Endothelial cell of umbilical vein (primary cell): Measurements from ENCODE around the gene INSC. TPM values are rescaled to one million over a fixed set of nuclear protein-coding genes. Genes with fewer than 3 reads are reported as not detected.

ENCODE experiments used
- BruUV-seq: library from RNA; stranded (reverse); fragments of 400-500 nt; replicated peaks from 2 replicates; lab custom pipeline; 2021; lab: Mats Ljungman, UMichigan
- CTCF ChIA-PET: fragments of 300-600, 350-600 bp; sonication (Branson Sonifier 250); formaldehyde crosslinking; loops from one replicate; lab custom pipeline; 2021; ENCODE audit warnings: antibody characterized with exemption, inconsistent platforms; lab: Charles Lee
- POLR2A ChIA-PET: fragments of 300-600, 350-600 bp; sonication (Branson Sonifier 250); formaldehyde crosslinking; loops from one replicate; lab custom pipeline; 2021; ENCODE audit warnings: antibody characterized with exemption, inconsistent platforms; lab: Charles Lee
- DNase-seq: peaks from one replicate; pipeline ENCODE4 v3.0.0-alpha.2; 2011; ENCODE audit warnings: low read depth, low spot score
- FAIRE-seq: peaks from 2 replicates; lab custom pipeline; 2011; peaks lifted over from hg19 to GRCh38; lab: Jason Lieb, UNC
- H2AFZ ChIP-seq: 2 replicates; pipeline ENCODE4 v1.6.0; 2012; ENCODE audit warnings: low read depth, low read length, control low read depth, inconsistent platforms
- H3K27ac ChIP-seq: 2 replicates; pipeline ENCODE4 v1.5.1; 2011; ENCODE audit warnings: low read depth, mild to moderate bottlenecking, control low read depth, low read length, moderate library complexity; ENCODE audit not compliant: insufficient read depth
- H3K27me3 ChIP-seq, 2 experiments: 2 replicates each; pipeline versions ENCODE4 v1.6.0 to v1.6.1; 2011; ENCODE audit warnings: low read length in 2 of 2, mixed read lengths in 1 of 2; ENCODE audit not compliant: control insufficient read depth in 2 of 2, insufficient read depth in 2 of 2
- H3K36me3 ChIP-seq, 2 experiments: 2 replicates in 1 of 2; 3 replicates in 1 of 2; pipeline ENCODE4 v1.5.1; 2011; ENCODE audit warnings: low read length in 2 of 2, mild to moderate bottlenecking in 1 of 2, moderate library complexity in 1 of 2; ENCODE audit not compliant: control insufficient read depth in 2 of 2, insufficient read depth in 2 of 2; ENCODE audit errors: extremely low read depth in 1 of 2
- H3K4me1 ChIP-seq: 3 replicates; pipeline ENCODE4 v1.5.1; 2011; ENCODE audit warnings: mild to moderate bottlenecking, low read length; ENCODE audit not compliant: control insufficient read depth, insufficient read depth; ENCODE audit errors: extremely low read depth
- H3K4me2 ChIP-seq: 2 replicates; pipeline ENCODE4 v1.6.1; 2011; ENCODE audit warnings: low read length, control low read depth, mixed read lengths; ENCODE audit not compliant: insufficient read depth
- H3K4me3 ChIP-seq, 3 experiments: fragments of 200-600 bp in 1 of 3; sonication (generic), shearing (Covaris generic) in 1 of 3; replicated peaks in 1 of 3; 2 replicates each; pipeline ENCODE4 v1.5.1; 2011 to 2016; ENCODE audit warnings: control low read depth in 3 of 3, low read length in 3 of 3, mild to moderate bottlenecking in 2 of 3, inconsistent platforms in 1 of 3, low read depth in 1 of 3, moderate library complexity in 1 of 3; ENCODE audit not compliant: insufficient read depth in 1 of 3
- H3K79me2 ChIP-seq: 2 replicates; pipeline ENCODE4 v1.6.0; 2012; ENCODE audit warnings: low read length, inconsistent platforms; ENCODE audit not compliant: control insufficient read depth, insufficient read depth
- H3K9ac ChIP-seq: replicated peaks from 2 replicates; pipeline ENCODE3; 2011; ENCODE audit warnings: low read length, control low read depth; ENCODE audit not compliant: insufficient read depth; ENCODE audit errors: extremely low read depth
- H3K9me1 ChIP-seq: replicated peaks from 3 replicates; pipeline ENCODE4 v1.6.0; 2011; ENCODE audit warnings: mild to moderate bottlenecking, low read length; ENCODE audit not compliant: control insufficient read depth, insufficient read depth; ENCODE audit errors: extremely low read depth
- H3K9me3 ChIP-seq: replicated peaks from 2 replicates; pipeline ENCODE4 v1.5.1; 2012; ENCODE audit warnings: low read length, inconsistent platforms; ENCODE audit not compliant: control insufficient read depth, insufficient read depth
- H4K20me1 ChIP-seq: replicated peaks from 2 replicates; pipeline ENCODE3; 2011; ENCODE audit warnings: mild to moderate bottlenecking, low read length; ENCODE audit not compliant: control insufficient read depth, insufficient read depth; ENCODE audit errors: extremely low read depth
- EZH2 ChIP-seq: IDR thresholded peaks from 2 replicates; pipeline ENCODE4 v1.6.1; 2012; ENCODE audit warnings: borderline replicate concordance, low read depth, mild to moderate bottlenecking, moderate library complexity, low read length, inconsistent platforms; ENCODE audit not compliant: severe bottlenecking
- FOS ChIP-seq: IDR thresholded peaks from 2 replicates; pipeline ENCODE4 v1.6.1; 2011; ENCODE audit warnings: mild to moderate bottlenecking, low read length, moderate library complexity, borderline replicate concordance; ENCODE audit not compliant: insufficient read depth
- GATA2 ChIP-seq: IDR thresholded peaks from 2 replicates; pipeline ENCODE4 v1.7.0; 2011; ENCODE audit warnings: low read depth, mild to moderate bottlenecking, moderate library complexity, mixed read lengths, low read length; ENCODE audit not compliant: insufficient read length, insufficient read depth
- JUN ChIP-seq: IDR thresholded peaks from 2 replicates; pipeline ENCODE4 v1.6.1; 2011; ENCODE audit warnings: borderline replicate concordance, low read depth; ENCODE audit not compliant: insufficient read length, insufficient read depth
- MYC ChIP-seq: IDR thresholded peaks from one replicate; pipeline ENCODE4 v1.6.1; 2011; ENCODE audit warnings: mild to moderate bottlenecking, low read depth, low read length
- POLR2A ChIP-seq: IDR thresholded peaks from 2 replicates; pipeline ENCODE4 v1.6.1; 2012; ENCODE audit warnings: low read depth, mild to moderate bottlenecking, control low read depth, low read length
- POLR2AphosphoS5 ChIP-seq: IDR thresholded peaks from 2 replicates; pipeline ENCODE4 v1.6.1; 2012; ENCODE audit warnings: low read depth, mild to moderate bottlenecking, control low read depth, low read length, moderate library complexity; ENCODE audit not compliant: insufficient read depth
- dilution Hi-C: fragments of 300-500 bp; cut with MboI; formaldehyde crosslinking; loops from one replicate; pipeline ENCODE4 v1.15.0; 2019; ENCODE audit warnings: low sequenced_read_pairs; ENCODE audit not compliant: extremely low pct_ligation_motif_present
- intact Hi-C: fragments of 100-400 bp; cut with micrococcal nuclease; formaldehyde crosslinking; loops from one replicate; pipeline ENCODE4 v1.10.0; 2022
- polyA plus RNA-seq, 4 experiments: library from polyadenylated mRNA; depleted of rRNA in 3 of 4; stranded (reverse) in 3 of 4; unstranded in 1 of 4; fragments of >200 nt; gene quantifications; 2 replicates each; pipeline versions ENCODE4 v1.2.1 to v1.2.3, GENCODE V29; 2011 to 2012; ENCODE audit warnings: missing spikeins in 1 of 4
- total RNA-seq: library from RNA; stranded (reverse); gene quantifications from 2 replicates; pipeline ENCODE4 v1.2.3, GENCODE V29; 2021
- TF ChIP-seq, protein P1 (sequence below), 2 donors: IDR thresholded peaks; 1 replicate in 1 of 2; 2 replicates in 1 of 2; pipeline ENCODE4 v1.5.1; 2011; ENCODE audit warnings: low read length in 2 of 2, mild to moderate bottlenecking in 2 of 2, moderate library complexity in 2 of 2, control low read depth in 1 of 2, inconsistent platforms in 1 of 2, low read depth in 1 of 2; ENCODE audit not compliant: insufficient read depth in 1 of 2; ENCODE audit errors: extremely low read depth in 1 of 2
- TF ChIP-seq, protein P2 (sequence below): IDR thresholded peaks from 2 replicates; pipeline ENCODE4 v1.6.1; 2011; ENCODE audit not compliant: insufficient read depth, insufficient read length

The INSC gene
- total and polyA plus RNA-seq, 2 donors (not counting 3 experiments of a cell fraction or from before 2014, with no cell fraction given), result not detected

DNA sequence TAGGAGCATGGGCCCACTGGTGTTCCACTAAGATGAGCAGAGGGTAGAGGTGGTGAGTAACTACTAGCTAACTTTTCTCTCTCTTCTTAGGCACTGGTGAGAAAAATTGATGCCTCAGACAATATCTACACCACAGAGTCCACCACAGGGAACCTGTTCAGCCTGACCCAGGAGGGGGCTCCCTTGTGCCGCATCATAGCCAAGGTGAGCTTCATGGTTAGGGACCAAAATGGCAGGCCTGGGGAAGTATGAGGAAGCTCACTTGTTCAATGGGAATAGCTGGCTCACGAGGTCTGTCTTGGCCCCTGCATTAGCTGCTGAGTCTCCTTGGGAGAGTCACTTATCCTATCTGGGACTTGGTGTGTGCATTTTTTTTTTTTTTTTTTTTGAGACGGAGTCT is 75.9 kb downstream of the INSC start:
- intact Hi-C loops, result no loop called here
- Histone ChIP-seq H4K20me1 (no peaks in the 10 kb centered on the region), H3K4me3 (no peak overlapping the region), H2AFZ (no peak overlapping the region), H3K9me3 (no peaks in the 10 kb centered on the region), H3K9ac (no peak overlapping the region), H3K79me2 (no peaks in the 10 kb centered on the region), H3K27ac (no peak overlapping the region), H3K4me2 (no peak overlapping the region), H3K27me3 (no peaks in the 10 kb centered on the region), H3K4me1 (no peaks in the 10 kb centered on the region), H3K36me3 (no peaks in the 10 kb centered on the region), H3K9me1 (no peaks in the 10 kb centered on the region)
- POLR2A ChIA-PET, result no interaction called here
- no peak for DNase-seq
- BruUV-seq, result no TSS peak
- dilution Hi-C loops, result no loop called here
- no peak for TF ChIP-seq POLR2A
- TF ChIP-seq FOS, result no peak
- TF ChIP-seq MYC, result no peak
- TF ChIP-seq EZH2, result no peak
- TF ChIP-seq POLR2AphosphoS5, result no peak
- TF ChIP-seq, protein P1, sequence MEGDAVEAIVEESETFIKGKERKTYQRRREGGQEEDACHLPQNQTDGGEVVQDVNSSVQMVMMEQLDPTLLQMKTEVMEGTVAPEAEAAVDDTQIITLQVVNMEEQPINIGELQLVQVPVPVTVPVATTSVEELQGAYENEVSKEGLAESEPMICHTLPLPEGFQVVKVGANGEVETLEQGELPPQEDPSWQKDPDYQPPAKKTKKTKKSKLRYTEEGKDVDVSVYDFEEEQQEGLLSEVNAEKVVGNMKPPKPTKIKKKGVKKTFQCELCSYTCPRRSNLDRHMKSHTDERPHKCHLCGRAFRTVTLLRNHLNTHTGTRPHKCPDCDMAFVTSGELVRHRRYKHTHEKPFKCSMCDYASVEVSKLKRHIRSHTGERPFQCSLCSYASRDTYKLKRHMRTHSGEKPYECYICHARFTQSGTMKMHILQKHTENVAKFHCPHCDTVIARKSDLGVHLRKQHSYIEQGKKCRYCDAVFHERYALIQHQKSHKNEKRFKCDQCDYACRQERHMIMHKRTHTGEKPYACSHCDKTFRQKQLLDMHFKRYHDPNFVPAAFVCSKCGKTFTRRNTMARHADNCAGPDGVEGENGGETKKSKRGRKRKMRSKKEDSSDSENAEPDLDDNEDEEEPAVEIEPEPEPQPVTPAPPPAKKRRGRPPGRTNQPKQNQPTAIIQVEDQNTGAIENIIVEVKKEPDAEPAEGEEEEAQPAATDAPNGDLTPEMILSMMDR (IDR thresholded peaks at IDR 0.05; ENCODE audit: extremely low read depth in 1 of 2, insufficient read depth in 1 of 2, low read depth in 1 of 2, low read length in 2 of 2), result no peak
- TF ChIP-seq JUN, result no peak
- TF ChIP-seq, protein P2, sequence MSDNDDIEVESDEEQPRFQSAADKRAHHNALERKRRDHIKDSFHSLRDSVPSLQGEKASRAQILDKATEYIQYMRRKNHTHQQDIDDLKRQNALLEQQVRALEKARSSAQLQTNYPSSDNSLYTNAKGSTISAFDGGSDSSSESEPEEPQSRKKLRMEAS, result no peak
- TF ChIP-seq GATA2, result no peak
- CTCF ChIA-PET, result no interaction called here
- no peak for FAIRE-seq
